Measurements from ENCODE around the gene TACR2. TPM values are rescaled to one million over a fixed set of nuclear protein-coding genes. Genes with fewer than 3 reads are reported as not detected.

TACR2 gene
- polyA plus RNA-seq (ENCODE audit: insufficient read length in 4 of 4), result under 1 TPM; 0.16 to 0.36 (median 0.23) TPM

DNA sequence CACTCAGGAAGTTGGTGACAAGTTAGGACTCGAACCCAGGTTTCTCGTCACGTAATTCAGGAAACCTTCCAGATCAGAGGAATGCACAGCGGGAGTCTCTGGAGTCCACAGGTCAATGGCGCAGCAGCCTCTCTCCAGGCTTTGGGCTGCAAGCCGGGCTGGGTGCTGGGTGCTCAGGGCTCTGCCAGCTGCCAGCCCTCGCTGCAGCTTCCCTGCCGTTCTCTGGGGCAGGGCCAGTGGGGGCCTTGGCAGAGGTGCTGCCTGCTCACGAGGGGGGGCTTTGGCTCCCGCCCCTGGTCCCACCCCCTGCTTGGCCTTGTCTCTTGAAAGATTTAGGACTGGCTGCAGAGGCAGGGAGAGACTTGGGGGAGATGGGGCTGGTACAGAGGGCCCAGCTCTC lies at the start of gene TACR2:
Gene TACR2 (minus strand): TSS at position 224 of the 400 bp plus-strand sequence. CDS start 595 bp downstream, outside the sequence.
- no peak for DNase-seq (ENCODE audit: low read depth in 4 of 4, low spot score in 2 of 4)

DNA sequence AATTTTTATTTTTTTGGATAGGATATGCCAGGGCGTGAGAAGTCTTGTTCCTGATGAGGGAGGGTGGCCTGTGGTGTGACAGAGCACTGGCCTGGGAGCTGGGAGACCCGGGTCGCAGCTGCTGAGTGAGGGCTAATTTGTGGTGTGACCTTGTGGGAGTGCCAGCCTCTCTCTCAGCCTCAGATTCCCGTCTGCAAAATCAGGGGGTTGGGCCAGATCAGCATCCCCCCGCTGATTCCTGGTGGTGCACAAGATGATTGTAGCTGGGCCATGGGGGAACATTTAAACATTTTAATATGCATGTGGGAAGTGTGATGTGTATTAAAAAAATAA lies 49.4 kb upstream of the TACR2 start:
- DNase-seq (ENCODE audit: low read depth in 4 of 4, low spot score in 2 of 4), result no peak

DNA sequence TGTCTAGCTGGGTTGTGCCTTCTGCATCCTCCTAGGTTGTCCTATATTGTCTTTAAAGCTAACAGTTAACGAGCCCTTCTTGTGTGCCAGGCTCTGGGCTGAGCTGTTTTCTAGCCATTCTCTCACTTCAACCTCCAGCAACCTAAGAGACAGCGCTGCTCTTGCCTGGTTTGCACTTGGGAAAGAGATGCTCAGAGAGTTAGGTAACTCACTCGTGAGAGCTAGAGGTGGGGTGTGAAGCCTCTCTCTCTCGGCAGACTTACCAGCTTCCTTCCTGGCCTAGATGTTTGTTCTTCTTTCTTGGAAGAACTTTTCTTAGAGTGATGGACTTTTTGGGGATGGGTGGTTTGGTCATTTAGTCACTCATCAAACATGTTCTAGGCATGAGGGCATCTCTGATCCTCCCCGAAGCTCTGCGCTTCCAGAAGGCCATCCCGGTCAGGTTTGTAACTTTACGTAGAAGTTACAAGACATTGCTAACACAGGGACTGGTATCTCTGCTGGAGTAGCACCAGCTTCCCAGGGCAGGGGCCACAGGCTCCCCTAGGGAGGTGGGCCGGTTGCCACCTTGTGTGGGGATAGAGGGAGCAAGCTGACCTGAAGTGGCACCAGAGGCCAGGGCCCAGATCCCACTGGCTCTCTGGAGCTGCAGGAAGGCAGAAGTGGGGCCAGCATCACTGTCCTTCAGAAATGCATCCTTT lies 48.9 kb upstream of the TACR2 start:
- DNase-seq (ENCODE audit: low read depth in 4 of 4, low spot score in 2 of 4), result no peak

DNA sequence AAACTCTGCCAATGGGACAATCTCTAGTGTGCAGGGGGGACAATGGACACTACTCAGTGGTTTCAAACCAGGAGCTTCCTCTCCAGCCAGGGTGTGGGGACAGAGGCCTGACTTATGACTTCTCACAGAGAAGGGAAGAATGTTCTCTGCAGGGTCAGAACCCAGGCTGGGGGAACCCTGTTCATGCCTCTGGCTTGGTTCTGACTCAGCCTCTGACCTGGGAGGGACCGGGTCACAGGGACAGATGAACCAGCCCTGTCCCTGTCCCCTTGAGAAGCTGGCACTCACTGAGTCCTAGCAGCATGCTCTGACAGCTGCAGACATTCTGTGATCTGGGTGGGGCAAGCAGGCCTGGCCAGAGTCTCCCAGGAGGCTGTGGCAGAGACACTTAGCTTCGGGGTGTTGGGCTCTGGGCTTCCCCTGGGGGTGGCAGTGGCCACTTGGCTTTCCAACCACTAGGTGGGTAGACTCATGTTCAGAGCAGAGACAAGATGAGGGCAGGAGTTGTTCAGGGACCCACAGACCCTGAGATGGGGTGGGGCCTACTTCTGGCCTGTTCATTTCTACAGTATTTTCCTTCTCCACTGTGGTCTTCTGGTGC lies 48.2 kb upstream of the TACR2 start:
- DNase-seq (ENCODE audit: low read depth in 4 of 4, low spot score in 2 of 4), result no peak

DNA sequence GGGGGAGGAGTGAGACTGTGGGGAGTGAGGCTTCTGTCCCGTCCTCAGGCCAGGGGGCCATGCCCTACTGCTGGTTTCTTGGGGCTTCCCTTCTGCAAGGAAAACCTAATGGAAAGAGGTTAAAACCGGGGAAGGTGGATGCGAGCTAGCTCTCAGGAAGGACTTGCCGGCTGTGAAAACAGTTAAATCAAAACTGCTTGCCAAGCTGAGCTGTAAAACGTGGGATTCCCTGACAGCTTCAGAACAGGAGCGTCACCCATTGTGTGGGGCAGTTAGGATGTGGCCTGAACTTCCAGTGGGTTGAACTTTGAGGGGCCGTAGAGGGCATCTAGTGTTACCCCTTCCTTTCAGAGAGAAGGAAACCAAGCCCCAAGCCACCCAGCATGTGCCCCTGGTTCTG lies 47.7 kb upstream of the TACR2 start:
- DNase-seq (ENCODE audit: low read depth in 4 of 4, low spot score in 2 of 4), result no peak

DNA sequence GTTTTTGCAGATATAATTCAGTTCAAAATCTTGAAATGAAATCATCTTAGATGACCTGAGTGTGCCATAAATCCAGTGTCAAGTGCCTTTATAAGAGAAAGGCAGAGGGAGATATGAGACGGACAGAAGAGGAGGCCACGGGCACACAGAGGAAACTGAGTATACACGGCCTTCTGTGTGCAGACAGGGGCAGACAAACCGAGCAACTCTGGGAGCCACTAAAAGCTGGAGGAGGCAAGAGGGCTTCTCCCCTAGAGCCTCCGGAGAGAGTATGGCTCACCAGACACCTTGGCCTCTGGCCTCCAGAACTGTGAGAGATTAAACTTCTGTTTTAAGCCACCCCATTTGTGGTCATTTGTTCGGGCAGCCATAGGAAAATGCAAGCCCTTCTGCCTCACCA lies 47.2 kb upstream of the TACR2 start:
- DNase-seq (ENCODE audit: low read depth in 4 of 4, low spot score in 2 of 4), result no peak

DNA sequence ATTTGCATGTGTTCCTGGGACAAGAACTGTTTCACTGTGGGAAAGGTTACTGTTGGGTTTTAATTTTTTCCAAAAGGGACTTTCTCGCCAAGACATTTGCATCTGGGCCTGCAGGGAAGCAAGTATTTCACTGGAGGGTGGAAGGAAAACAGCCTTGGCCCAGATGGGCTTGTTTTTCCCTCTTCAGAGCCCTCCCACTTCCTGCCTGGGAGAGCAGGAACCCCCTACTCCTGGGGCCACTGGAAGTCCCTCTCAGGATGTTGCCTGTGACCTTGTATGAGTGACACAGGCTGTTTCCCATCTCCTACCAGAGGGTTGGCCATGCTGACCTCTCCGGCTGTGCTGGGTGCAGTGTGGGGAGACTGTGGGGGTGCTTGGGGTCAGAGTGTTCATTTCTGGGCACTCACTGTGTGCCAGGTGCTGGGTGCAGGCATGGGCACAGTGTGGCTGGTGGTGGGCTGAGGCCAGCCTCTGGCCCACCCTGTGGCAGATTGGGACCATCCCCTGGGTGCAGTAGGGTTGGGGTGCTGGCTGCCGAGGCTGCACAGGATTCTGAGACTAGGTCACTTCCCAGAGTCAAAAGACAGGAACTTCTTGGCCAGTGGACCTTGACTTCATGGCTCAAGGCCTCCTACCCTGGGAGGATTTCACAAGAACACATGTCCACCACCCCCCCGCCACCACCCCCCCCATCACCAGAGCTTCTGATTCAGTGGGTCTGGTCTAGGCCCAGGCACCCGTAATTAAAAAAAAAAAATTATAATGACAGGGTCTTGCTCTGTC lies 44.7 kb upstream of the TACR2 start:
- DNase-seq (ENCODE audit: low read depth in 4 of 4, low spot score in 2 of 4), result no peak

DNA sequence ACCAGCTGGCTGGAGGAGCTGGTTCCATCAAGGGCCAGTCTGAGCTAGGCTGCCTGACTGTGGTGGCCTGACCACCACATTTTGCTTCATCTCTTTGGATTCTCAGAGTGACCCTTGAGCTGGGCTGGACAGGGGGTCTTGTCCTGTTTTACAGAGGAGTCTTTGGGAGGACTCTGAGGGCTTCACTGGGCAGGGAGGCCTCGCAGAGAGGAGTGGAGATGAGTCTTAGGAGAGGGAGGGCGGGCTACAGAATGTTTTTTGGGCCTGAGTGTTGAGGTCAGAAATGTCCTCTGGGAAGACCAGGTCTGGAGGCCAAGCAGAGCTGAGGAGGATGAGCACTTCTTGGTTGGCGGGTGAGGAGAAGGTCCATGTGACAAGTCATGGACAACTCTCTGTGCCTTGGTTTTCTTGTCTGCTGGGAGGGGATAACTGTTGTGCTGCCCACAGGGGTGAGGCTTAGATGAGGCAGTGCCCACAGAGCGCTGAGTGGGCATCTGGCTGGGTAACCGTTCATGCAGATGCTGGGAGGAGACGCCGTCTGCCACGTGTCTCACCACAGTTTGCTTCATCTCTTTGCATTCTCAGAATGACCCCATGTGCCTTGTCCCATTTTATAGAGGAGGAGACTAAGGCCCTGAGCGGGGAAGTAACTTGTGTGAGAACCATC lies 44.0 kb upstream of the TACR2 start:
- no peak for DNase-seq (ENCODE audit: low read depth in 4 of 4, low spot score in 2 of 4)

DNA sequence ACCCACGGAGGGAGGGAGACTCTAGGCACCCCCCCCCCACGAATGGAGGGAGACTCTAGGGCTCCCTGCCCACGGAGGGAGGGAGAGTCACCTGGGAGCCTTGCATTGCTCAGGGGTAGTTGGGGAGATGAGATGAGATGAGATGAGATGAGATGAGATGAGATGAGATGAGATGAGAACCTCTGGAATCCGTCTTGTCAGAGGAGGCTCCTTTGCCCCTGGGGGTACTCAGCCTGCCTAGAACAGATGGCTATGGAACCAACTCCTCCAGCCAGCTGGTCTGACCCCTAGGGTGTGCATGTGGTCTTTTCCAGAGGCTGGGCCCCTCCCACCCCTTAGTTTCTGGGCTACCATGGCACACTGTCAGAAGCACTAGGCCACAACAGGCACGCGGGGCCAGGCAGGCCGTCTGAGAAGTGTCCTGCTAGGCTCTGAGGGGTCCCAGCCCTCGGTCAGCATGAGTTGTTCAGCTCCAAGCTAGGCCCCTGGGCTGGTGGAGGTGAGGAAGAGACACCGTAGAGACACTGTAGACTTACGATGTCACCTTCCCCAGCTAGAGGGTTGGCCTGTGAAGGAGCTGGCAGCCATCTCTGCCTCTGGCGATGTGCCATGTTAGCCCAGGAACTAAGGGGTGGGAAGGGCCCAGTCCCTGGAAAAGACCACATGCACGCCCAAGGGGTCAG lies 43.3 kb upstream of the TACR2 start:
- DNase-seq (ENCODE audit: low read depth in 4 of 4, low spot score in 2 of 4), result no peak

DNA sequence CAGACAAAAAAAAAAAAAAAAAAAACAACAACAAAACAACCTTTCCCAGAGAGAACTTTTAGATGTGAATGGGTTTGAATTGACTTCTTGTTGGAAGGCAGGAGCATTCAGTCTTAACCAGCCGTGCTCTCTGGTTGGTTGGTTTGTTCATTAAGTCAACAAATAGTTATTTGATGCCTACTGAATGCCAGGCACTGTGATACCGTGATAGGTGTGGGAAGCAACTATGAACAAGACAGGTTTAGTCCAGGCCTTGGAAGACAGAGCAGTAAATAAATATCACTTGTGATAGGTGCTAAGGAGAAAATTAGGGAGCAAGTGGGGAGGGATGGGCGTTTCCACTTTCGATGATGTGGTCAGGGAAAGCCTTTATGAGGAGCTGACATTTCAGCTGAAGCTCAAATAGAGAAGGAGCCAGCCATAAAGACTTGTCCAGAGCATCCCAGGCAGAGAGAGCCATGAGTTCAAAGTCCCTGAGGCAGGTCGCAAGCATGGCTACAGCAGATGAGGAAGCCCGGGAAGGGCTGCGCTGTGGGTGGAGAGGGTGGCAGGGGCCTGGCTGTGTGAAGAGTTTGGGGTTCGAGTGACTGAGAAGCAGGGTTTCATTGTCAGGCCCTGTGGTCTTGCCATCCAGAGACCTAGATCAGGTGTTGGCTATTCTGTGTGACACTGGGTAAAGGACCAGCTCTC lies 42.5 kb upstream of the TACR2 start:
- DNase-seq (ENCODE audit: low read depth in 4 of 4, low spot score in 2 of 4), result no peak

DNA sequence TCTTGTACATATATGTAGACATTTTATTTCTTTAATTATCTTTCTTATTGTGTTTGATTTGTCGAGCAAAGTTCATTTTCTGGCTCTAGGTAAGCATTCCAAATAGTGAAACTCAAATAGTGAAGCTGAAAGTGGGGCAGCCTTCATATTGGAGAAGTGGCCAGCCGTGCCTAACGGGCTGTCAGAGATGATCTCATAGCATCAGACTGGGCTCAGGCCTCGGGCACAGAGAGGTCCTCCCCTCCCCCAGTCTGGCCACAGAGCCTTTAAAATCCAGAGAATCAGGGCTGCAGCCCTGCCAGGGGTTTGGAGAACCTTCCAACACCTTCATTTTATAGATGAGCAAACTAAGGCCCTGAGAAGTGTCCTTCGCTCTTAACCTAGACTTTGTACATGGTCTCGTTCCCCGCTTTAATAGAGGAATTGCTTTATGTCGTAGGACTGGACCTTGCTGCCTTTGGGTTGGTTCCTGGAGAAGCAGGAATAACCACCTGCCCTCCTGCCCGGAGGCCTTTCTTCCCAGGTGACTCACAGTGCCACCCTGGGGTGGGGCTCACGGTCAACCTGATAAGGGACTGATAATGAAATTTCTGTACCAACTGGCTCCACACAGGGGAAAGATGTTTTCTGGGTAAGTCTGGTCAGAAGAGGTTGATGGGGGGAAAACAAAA lies 41.8 kb upstream of the TACR2 start:
- no peak for DNase-seq (ENCODE audit: low read depth in 4 of 4, low spot score in 2 of 4)

DNA sequence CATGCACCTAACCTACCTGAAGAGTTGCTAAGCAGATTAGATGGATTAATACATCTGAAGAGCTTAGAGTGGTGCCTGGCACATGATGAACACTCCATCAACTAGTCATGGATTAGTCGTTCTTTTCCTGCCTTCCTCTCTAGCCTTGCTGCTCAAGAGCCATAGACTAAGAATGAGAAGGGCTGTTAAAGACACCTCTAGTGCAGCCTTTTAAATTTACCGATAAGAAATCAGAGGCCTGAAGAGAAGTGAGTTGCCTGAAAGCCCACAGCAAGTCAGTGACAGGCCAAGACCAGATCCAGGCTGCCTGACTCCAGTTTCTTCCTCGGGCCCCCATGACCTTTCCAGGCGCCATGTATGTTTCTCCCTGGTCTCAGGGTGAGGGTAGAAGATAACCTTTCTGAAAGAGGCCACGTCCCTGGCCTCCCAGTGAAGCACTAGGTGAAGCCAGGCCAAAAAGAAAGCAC lies 41.1 kb upstream of the TACR2 start:
- no peak for DNase-seq (ENCODE audit: low read depth in 4 of 4, low spot score in 2 of 4)

DNA sequence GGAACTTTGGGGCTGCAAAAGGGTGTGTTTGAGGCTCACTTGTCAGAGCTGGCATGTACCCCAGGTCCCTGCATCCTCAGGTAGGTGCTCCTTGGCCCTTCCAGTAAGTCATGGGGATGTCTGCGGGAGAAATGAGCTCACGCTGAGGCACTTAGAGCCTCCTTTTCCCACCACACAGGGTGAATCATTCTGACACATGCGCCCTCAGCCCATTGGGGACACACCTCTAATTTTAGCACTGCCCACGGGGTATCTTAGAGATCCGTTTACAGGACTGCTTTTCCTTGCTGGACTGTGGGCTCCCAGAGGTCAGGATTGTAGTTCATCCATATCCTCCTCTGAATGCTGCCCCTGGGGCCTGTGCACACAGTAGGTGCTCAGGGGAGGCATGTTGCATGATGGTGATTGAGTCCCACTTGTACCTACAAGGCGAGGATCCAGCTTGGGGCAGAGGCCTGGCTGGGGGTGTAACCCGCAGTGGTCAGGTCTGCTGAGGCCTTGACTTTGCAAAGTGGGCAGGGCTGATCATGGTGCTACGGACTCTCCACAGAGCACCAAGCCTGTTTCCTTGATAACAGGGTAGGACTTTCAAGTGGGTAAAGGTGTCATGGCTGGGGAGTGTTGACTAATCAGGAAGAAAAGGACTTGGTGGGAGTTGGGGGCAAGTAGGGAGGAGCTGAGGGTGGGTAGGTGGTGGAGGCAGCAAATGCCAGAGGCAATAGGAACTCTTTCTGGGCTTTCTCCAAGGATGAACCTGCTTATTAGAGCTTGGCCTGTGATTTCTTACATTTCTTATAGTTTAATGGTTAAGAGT lies 40.4 kb upstream of the TACR2 start:
- no peak for DNase-seq (ENCODE audit: low read depth in 4 of 4, low spot score in 2 of 4)

DNA sequence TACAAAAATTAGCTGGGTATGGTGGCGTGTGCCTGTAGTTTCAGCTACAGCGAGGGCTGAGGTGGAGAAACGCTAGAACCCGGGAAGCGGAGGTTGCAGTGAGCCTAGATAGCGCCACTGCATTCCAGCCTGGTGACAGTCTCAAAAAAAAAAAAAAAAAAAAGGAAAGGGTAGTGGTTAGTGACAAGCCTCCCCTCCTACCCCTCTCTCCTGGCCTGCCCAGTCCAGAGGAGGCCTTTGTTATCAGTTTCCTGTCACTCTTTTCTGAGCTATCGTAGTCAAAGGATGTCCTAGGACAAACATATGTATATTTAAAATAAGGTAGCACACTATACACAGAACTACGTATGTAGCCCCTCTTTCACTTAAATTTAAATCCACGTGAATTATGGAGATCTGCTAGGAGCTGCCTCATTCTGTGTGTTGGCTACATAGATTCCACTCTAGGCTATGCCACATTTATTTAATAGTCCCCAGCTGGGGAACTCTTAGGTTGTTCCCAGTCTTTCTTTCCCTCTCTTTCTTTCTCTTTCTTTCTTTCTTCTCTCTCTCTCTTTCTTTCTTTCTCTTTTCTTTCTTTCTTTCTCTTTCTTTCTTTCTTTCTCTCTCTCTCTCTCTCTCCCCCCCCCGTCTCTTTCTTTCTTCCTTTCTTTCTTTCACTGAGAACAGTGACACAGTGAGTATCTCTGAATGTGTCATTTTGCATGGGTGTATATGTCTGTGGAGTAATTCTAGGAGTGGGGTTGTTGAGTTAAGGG lies 38.5 kb upstream of the TACR2 start:
- DNase-seq (ENCODE audit: low read depth in 4 of 4, low spot score in 2 of 4), result no peak

DNA sequence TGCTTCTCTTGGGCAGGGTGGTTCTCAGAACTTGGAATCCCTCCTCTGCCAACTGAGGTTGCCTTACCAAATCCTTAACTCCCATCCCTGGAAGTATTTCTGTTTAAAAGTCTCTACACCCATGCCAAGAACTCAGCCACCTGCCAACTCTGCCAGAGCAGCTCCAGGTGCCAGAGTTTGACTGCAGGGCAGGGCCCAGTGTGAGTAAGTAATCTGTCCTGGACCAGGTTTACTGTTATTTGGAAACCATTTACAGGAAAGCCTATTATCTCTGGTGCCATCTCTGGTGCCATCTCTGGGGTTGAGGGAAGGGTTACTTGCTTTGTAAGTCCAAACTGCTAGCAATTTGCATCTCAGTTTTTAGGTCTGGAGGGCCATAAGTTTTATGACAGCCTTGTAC lies 37.1 kb upstream of the TACR2 start:
- no peak for DNase-seq (ENCODE audit: low read depth in 4 of 4, low spot score in 2 of 4)

DNA sequence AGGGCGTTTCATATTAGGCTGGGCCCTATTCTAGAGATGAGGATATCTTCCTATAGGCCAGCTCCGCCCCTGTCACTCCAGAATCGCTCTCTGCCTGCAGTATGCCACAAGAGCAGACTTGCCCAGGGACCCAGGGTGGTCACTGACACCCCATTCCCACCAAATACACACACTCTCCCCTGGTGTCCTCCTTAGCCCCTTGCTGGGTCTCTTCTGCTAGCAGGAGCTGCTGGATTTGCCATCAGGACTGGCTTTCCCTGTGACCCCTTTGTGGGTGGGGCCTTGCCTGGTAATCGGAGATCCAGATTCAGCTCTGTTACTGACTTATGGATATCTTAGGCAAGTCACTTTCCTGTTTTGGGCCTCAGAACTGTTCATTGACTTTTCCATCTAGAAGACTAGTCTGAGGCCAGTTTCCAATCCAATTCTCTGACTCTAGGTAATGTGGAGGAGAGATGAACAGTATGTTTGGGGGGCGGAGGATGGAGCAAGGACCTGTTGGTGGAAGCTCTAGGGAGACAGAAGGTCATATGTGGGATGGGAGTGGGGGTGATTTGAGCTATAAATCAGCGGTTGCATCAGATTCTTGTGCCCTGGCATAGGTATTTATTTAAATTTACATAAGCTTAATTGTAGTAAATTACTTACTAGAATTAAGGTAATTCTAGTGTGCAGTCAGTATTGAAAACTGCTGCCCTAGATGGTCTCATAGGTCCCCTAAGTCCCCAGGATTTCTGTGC lies 36.1 kb upstream of the TACR2 start:
- DNase-seq (ENCODE audit: low read depth in 4 of 4, low spot score in 2 of 4), result no peak

DNA sequence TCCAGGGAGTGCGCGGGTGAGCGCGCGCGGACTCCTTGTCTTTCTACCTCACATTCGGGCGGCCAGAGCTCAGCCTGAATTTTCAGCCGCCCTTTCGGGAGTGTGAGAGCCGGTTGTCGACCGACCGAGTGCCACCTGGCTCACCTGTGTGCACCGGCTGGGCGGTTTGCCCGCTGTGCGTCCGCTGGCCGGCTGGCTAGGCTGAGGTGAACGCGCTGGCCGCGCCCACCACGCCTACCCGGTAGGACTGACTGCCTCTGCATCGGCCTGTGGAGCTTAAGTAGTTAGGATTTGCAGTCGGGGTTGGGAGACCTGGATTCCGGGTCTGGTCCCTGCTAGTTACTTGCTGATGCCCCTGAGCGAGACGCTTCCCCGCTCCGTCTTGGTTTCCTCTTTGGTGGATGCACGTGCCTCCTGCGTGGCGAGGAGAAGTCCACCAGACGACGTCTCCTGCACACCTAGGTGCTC lies 35.1 kb upstream of the TACR2 start:
- no peak for DNase-seq (ENCODE audit: low read depth in 4 of 4, low spot score in 2 of 4)

Measured in left renal cortex interstitium (tissue), 4 donors.